Measurements from ENCODE around the gene CDKN3.
A peak's percentile ranks its signal among the peaks of the same experiment; 100 is the strongest.

The CDKN3 gene, protein sequence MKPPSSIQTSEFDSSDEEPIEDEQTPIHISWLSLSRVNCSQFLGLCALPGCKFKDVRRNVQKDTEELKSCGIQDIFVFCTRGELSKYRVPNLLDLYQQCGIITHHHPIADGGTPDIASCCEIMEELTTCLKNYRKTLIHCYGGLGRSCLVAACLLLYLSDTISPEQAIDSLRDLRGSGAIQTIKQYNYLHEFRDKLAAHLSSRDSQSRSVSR

DNA sequence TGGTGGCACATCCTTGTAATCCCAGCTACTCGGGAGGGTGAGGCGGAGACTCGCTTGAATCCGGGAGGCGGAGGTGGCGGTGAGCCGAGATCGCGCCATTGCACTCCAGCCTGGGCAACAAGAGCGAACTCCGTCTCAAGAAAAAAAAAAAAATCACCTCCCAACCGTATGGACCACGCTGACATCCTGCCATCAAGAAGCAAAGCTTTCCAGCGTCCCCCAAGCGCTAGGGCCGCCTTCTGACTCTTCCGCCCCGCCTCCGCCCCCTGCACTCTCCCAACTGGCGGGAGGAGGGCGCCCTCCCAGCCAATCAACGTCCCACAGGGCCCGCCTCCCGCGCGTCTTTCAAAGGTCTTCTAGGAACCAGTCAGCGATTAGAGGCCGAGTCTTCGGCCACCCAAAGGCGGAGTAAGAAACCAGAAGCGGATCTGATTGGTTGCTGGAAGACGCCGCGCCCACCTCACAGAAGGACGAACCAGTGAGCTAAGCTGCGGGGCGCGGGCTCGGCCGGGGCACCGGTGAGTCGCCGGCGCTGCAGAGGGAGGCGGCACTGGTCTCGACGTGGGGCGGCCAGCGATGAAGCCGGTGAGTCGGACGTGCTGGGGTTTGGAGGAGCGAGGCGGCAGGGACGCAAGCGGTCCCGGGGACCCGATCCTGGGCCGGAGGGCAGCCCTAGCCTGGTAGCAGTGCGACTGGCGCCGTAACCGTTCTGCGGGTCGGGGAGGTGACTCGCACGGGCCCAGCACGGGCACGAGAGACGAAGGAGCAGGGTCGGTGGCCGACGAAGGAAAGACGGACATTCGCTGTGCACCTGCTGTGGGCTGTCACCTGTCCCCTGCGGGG is at the start of gene CDKN3:
Gene CDKN3, plus strand, starts transcription at position 515 of the 843 bp plus-strand sequence. Its CDS starts 62 bp downstream, at position 577.
- peak; percentile 77 for DNase-seq (ENCODE audit: low read depth)

DNA sequence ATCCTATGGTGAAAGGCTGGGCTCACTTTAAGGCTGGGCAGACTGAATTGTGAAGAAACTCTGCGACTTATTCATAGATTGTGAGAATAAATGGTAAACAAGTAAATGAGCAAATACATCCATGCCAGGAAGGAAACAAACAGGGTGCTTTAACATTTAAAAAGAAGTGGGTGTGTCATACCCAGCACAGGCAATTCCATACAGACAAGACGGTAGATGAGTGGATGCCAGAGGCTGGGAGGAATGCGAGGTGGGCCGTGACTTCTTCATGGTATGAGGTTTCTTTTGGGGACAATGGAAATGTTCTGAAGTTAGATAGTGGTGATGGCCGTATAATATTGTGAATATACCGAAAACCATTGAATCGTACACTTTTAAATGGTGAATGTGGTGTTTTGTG is 49.8 kb upstream of the CDKN3 start:
- DNase-seq (ENCODE audit: low read depth) = no peak

DNA sequence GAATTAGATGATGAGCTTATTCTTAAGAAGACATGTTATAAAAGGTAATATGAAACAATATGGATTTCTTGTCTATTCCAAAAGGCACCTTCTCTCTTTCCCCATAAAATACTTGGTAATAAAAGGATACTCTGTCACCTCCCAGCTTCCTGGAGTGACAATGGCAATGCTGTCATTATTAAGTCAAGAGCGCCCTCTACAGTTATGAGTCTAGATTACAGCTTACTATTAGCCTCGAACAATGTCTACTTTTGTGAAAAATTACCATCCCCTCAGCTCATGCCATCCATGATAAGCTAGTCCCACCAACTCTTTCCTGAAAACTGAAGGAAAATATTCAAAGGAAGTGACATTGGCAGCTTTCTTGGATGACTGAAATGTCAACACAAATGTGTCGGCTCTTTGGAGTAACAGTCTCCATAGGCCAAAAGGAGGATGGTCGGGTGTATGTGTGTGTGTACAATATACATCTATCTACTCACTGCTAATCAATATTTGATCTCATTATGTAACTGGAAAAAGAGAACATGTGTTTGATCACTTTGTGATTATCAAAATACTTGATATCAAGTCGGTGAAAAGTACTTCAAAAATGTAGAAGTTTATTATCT is 48.7 kb upstream of the CDKN3 start:
- no peak for DNase-seq (ENCODE audit: low read depth)

DNA sequence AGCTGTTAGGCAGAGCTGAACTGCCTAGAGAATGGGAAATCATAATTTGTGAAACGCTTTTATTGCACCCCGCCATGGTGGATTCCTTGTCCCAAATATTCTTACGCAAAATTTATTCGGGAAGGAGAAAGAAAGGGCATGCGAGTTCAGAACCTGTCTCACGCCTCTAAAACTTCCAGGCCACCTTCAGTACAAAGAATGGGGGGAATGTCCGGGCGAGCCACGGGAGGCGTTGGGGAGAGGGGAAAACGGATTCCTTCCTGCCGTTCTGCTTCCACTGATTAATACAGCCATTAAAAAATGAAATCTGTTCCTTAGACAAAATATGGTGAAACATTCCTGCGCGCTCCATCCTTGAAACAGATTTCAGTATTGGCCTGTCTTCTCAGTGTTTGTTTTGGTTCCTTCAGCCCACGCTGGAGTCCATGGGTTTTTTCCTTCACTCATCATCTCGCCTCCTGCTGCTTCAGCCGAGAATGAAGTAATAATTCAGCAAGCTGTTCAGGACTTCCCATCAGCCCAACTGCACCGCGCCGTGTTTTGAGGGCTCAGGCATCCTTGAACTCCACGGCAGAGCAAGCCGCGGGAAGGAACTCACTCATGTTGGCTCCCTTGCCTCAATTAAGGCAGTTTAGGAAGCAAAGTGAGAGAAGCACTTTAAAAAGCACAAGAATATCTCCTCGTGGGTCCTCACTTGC is 47.7 kb upstream of the CDKN3 start:
- DNase-seq (ENCODE audit: low read depth) = no peak

DNA sequence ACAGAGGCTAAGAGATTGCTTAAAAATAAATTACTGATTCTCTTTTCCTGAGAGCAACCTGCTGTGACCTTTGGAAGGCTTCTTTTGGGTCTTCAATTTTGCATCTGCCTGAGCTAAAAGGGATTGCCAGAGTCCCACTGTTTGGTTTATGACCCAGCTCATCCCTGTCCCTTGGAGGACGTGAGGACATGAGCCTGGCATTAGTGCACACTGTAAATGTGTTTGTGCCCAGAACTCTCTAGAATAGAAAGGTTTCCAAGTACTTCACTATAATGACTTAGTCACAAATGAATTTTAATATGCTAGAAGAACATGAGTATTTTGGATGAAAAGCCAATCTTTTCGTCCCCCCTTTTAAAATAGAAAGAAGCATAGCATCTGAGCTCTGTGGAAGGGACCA is 47.1 kb upstream of the CDKN3 start:
- no peak for DNase-seq (ENCODE audit: low read depth)

DNA sequence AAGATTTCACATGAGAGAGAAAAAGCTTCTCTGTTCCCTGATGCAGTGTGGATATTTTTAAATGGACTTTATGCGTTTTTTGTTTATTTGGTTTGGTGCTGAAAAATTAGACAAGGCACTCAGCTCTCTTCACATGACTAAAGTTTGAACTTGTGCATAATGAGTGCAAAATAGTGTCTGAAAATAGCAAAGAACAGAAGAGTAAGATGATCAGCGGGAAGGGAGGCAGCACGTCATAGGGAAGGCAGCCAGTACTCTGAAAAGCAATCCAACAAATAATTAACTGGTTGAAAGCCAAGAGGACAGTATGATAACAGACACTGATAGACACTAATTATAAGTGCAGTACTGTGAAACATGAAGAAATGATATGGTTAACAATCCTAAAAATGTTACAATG is 46.6 kb upstream of the CDKN3 start:
- no peak for DNase-seq (ENCODE audit: low read depth)

DNA sequence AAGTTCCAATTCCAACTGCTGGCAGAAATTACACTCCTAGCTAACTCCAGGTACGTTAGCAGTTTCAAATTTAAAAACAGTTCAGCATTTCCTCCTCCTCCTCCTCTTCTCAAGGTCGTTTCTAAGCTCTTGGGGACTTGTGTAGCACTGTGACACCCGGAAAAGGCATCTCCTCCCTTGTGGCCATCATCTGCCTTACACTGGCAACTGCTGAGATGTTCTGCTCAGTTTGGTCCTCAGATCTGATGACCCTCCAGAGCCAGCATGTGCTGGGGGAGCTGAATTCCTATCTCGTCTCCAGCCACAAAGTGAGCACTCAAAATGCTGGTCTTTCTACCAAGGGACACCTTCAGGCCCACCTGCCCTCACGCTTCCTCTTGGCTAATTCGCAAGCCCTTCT is 43.5 kb upstream of the CDKN3 start:
- no peak for DNase-seq (ENCODE audit: low read depth)

DNA sequence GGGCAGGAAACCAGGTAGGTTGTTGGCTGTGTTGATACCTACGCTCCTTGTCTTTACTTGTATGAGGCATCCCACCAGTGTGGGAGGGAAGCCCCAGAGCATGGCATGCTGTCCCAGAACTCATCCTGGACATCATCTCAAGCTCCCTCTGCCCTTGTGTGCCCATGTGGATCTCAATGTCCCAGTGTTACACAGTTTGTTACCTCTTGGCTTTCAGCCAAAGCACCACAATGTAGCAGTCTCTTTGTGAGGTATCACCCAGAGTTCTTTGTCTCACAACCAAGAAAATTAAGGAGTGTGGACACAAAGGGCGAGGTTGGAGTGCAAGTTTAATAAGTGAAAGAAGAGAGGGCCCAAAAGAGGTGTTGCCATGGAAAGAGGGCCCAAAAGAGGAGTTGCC is 43.1 kb upstream of the CDKN3 start:
- DNase-seq (ENCODE audit: low read depth) = no peak

DNA sequence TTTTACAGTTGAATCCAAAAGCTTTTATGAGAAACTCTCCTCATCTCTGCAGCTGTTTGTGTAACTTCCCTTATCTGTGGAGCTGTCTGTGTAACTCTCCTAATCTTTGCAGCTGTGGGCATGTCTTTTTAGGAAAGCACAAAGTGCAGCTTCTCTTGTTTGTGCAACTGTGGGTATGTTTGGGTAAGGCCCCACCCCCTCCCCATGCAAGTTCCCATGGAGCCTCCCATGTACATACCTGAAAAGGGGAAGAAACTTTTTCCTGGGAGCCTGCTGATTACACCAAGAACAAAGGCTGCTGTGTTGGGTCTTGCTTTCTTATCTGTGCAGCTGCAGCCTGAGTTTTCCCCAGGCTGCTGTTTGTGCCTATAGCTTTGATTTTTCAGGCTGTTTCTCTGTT is 42.7 kb upstream of the CDKN3 start:
- DNase-seq (ENCODE audit: low read depth) = no peak

DNA sequence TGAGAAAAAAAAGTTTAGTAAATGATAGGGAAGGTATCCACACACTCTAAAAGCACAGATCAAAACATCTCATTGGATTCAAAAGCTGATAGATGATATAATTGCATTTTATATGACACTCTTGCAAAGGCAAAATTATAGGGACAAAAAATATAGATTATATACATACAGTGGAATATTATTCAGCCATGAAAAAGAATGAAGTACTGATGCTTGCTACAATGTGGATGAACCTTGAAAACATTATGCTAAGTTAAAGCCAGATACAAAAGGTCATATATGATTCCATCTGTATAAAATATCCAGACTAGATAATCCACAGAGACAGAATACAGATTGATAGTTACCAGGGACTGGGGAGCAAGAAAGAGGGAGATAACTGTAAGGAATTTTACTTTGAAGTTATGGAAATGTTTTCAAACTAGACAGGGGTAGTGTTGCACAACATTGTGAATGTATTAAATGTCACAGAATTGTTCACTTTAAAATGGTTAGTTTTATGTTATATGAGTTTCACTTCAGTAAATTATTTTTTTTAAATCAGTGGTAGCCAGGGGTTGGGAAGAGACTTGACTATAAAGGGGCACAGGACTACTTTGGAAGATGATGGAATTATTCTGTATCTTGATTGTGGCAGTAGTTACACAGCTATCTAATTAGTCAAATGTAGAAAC is 41.7 kb upstream of the CDKN3 start:
- no peak for DNase-seq (ENCODE audit: low read depth)

DNA sequence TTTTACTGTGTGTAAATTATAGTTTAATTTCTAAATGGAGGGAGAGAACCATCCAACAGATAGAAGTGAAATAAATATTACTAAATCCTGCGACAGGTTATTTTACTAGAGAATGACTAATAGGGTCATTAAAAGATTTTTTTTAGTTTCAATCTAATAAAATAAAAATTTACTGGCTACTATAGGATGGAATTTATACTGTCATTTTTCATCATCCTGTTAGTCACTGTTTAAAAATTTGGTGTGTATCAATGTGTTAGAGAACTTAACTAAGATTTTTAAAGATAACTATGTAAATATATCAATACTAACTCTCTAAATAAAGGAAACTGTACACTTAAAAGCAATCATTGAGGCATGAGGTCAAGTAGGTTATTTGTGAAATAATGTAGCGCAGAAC is 41.1 kb upstream of the CDKN3 start:
- DNase-seq (ENCODE audit: low read depth) = no peak

DNA sequence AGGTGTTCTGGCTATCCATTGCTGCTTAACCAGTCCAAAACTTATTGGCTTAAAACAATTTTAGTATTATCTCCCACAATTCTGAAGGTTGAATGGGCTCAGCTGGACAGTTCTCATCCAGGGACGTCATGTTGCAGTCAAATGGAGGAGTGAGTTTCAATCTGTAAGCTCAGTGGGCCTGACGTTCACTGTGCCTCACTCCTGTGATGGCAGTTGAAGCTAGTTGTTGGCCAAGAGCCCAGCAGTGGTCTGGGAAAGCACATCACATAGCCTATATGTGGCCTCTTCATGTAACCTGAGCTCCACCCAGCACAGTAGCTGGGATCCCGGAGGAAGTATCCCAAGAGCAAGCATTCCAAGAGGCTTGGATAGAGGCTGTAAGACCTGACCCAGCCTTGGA is 40.6 kb upstream of the CDKN3 start:
- no peak for DNase-seq (ENCODE audit: low read depth)

DNA sequence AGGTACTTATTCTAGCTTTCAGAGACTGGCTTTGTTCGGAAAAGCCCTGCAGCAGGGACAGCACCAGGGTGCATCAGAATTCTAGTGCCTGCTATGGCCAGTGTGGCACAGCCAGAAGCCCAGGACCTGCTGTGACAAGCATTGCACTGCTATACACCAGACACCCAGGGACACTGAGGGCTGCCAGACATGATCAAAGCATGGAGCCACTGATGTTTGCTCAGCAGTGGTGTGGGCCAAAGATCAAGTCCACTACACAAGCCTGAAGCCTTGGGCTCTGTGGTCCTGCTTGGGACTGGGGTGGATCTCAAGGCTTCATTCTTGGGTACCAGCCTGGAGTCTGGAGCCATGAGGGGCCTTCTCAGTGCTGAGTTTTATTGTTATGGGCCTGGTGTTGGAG is 36.1 kb upstream of the CDKN3 start:
- DNase-seq (ENCODE audit: low read depth) = no peak

DNA sequence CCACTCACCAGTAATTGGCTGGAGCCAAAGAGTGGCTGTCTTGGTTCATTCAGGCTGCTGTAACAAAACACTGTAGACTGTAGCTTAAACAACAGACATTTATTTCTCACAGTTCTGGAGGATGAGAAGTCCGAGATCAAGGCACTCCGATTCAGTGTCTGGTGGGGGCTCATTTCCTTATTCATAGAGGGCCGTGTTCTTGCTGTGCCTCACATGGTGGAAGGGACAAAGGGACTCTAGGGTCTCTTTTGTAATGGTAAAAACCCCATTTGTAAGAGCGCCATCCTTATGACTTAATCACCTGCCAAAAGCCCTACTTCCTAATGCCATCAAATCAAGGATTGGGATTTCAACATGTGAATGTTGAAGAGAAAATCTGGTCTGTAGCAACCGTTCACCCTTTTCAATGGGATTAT is 34.7 kb upstream of the CDKN3 start:
- DNase-seq (ENCODE audit: low read depth) = no peak

DNA sequence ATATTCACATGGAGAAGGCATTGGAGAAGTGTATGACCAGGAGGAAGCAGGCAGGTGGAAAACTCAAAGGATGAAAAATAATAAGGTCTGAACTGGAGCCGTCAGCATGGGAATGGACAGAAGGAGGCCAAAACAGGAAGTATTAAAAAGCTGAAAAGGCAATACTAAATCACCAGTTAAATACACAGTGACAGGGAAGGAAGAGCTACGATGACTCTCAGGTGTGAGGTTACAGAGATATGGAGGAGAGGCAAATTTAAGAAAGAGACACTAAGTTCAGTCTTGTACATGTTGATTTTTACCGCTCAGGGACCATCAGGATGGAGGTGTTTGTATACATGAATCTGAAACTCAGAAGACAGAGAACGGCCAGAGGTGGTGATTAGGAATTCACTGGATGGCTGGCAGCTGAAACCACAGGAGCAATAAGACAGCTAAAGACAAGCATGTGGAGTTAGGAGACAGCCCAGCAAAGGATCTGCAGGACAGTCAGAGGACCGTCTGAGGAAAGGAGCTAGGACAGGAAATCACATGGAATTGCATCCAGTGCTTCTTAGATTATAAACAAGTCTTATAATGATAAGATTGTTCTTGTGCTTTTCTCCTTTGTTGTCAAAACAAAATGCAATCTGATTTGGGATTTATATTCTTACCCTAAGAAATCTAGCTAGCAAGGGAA is 33.9 kb upstream of the CDKN3 start:
- no peak for DNase-seq (ENCODE audit: low read depth)

DNA sequence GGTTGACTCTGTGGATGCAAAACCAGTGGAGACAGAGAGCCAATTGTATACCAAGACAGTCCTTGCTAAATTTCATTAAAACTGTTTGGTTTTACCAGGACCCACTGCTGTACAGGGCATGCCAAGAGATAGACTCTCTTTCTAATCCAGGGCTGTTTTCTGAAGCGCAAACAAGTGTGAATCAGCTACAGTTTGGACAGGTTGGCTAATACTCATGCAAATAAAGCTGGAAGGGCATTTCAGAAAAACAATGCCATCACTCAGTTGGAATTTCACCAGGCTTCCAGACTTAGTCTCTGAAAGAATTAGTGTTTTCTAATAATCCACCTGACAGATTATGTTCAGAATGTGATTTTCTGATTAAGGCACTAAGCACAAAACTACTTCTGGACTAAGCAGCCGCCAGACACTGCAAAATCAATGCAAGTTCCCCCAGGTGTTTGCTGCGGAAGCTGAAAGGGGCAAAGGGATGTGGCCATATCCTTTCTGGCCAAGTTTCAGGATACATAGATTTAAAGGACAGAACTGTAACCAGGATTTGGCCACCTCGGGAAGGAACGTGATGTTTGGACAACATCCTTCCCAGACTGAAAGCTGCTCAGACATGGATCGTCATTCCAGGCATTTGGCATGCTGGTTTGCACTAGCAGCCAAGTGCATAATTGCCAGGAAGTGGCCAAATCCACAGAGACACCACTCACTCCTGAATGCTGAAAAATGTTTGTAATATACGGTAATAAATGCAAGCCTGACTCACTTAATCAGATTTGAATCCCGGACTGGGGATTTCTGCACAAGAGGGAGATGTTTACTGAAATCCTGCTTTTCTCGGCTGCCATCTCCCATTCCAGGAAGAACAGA is 32.0 kb upstream of the CDKN3 start:
- DNase-seq (ENCODE audit: low read depth) = no peak

DNA sequence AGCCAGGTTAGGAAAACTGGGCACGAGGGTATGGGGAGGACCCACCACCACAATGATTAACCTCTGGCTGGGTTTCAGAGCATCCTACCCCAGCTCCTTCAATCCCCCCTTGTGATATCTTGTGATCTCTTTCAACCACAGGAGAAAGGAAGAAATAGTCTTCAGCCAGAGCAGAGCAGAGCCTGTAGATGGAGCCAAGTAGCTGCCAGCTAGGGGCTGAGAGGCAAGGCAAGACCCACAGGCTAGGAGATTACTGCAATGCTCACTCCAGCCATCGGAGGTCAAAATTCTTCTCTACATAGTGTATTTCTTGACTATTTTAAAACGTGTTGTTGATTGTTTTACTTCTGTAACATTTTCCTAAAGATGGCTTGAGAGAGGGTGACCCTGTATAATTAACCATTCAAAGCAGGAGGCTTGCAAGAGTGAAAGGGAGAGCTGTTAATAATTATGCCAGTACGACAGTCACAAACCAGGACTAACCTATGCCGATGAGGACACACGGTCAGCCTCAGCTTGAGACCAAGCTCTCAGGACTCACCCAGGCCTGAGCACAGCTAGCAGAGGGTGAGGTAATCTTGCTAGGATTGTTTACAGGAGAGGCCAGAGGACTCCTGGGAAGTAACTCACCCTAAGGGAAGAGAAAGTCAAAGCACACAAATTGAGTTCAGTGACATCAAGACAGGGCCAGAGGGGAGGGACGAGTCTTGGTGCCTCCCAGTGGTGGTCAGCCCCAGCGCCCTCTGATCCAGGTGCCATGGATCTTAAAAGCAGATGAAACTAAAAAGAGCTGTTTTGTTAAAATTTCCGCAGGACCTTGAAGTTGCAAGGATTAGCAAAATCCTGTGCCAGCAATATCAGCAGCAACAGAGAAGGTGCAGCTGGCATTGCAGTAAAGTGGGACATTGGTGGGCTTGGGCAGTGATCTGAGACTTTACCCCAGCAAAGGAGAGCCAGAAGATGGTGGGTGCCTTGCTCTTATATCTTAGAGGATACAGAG is 29.8 kb upstream of the CDKN3 start:
- DNase-seq (ENCODE audit: low read depth) = no peak

DNA sequence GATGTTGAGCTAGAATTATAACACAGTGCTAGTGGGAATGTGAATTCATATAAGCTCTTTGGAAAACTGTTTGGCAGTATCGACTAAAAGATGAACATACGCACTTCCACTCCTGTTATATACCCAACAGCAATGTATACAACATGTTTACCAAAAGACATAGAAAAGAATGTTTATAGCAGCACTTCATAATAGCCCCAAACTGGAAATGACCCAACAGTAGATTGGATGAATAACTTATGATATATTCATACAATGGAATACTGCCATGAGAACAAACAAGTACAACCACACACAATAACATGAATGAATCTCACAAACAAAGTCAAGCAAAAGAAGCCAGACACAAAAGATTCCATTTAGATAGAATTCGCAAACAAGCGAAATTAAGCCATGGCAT is 28.5 kb upstream of the CDKN3 start:
- no peak for DNase-seq (ENCODE audit: low read depth)

DNA sequence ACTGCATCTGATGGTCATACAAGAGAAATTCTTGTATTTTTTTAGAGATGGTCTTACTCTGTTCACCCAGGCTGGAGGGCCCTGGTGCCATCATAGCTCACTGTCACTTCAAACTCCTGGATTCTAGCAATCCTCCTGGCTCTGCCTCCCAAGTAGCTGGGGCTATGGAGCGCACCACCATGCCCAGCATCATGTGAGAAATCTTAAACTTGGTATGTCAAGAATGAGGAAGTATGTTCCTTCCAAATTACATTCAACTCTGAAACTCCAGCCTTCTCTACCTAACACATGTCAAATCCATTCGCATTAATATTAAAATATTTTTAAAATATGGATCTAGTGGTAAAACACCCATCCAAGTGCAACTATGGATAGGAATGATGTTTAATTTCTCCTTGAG is 27.5 kb upstream of the CDKN3 start:
- no peak for DNase-seq (ENCODE audit: low read depth)

Measured in stimulated activated CD8-positive, alpha-beta memory T cell treated with anti-CD3 and anti-CD28 coated beads, Interleukin-15, amount 100 ng/mL, for 24 hours (primary cell).